ENCODE data around the gene MARS1.
"Not testable (repeated sequence)": the region's sequence is repeated elsewhere in the genome, so short reads cannot be mapped to it uniquely, and the experiment has no call there.

MARS1 gene

DNA sequence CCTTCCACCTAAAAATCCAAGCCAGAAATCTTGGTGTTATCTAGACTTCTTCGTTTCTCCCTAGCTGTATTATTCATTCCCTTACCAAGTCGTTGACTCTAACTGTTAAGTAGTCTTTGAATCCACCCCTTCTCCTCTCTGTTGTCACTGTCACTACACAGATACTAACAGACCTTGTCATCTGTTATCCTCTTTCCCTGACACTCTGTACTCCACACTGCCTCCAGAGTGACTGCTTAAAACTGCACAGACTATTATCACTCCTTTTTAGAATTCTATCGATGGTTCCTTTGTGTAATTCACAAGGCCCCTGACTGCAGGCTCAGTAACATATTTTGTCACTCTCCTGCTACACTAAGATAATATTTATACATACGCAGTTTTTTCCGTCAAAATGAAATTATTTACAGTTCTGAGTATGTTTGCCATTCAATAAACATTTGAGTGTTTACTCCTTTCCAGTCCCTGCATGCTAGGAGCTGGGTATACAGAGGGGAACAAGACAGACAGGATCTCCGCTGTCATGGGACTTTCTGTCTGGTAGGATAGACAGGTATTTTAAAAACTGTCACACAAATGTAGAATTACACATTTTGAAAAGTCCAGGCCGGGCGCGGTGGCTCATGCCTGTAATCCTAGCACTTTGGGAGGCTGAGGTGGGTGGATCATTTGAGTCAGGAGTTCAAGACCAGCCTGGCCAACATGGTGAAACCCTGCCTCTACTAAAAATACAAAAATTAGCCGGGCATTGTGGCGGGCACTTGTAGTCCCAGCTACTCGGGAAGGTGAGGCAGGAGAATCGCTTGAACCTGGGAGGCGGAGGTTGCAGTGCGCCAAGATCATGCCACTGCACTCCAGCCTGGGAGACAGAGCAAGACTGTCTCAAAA lies 3.8 kb downstream of the MARS1 start:
- DNase-seq (ENCODE audit: low spot score) (no peak), FAIRE-seq (no peak)

DNA sequence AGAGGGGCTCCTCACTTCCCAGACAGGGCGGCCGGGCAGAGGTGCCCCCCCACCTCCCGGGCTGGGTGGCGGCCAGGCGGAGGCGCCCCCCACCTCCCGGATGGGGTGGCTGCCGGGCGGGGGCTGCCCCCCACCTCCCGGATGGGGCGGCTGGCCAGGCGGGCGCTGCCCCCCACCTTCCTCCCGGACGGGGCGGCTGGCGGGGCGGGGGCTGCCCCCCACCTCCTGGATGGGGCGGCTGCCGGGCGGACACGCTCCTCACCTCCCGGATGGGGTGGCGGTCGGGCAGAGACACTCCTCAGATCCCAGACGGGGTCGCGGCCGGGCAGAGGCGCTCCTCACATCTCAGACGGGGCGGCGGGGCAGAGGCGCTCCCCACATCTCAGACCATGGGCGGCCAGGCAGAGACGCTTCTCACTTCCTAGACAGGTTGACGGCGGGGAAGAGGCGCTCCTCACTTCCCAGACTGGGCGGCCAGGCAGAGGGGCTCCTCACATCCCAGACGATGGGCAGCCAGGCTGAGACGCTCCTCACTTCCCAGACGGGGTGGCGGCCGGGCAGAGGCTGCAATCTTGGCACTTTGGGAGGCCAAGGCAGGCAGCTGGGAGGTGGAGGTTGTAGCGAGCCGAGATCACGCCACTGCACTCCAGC lies 7.3 kb downstream of the MARS1 start:
- not testable (repeated sequence) for DNase-seq (ENCODE audit: low spot score); FAIRE-seq

DNA sequence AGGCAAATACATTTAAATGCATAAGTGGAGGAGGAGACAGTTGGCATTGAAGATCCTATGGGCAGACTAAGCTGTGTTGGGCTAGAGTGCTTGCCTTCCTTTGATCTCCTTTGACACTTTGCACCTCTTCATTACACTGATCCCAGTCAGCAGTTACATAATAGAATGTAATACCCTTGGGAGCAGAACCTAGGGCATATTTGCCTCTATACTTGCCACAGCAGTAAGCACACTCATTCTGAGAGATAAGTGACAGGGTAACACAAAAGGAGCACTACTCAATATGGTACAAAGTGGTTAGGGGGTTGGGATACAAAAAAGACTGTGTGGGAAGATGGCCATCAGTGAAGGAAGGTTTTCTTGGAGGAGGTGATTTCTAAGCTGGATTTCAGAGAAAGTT lies 9.0 kb downstream of the MARS1 start:
- DNase-seq (ENCODE audit: low spot score): no peak
- no peak for FAIRE-seq

DNA sequence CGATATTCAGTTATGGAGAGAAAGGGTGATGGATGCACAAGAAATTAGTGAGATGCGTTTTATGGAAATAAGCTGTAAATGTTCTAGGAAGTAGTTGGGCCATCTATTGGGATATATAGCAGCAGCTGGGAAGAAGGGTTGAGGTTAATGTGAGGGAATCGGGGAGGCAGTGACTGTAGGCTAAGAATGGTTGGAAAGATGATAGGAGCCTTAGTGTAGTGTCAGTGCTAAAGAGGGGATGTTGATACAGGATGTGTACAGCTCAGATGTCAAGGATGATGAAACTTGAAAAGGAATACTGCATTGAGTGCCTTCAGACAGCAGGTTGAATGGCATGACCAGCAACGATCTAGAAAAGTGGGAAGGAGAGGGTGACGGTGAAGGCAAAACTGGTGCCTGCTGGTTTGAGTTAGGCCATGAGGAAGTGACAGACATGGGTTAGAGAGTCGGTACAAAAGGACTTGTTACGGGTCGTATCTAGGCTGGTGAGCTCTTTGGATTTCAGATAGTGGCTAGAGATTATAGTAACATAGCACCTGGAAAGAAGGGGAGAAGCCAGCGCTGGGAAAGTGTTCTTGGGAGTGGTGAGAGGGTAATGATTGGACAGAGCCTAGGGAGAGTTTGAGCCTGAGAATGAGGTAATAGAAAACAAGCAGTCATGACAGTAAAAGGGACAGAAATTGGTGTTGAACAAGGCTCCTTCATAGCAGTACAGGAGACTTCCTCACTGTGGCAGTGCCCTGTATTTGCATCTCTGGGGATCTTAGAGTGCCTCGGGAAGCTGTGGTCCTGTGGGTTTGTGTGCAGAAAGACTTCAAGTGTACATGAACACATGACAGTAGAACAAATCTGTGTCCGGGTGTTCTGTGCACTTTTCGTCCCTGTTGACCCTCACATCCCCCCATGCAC lies 9.6 kb downstream of the MARS1 start:
- FAIRE-seq: no peak
- no peak for DNase-seq (ENCODE audit: low spot score)

DNA sequence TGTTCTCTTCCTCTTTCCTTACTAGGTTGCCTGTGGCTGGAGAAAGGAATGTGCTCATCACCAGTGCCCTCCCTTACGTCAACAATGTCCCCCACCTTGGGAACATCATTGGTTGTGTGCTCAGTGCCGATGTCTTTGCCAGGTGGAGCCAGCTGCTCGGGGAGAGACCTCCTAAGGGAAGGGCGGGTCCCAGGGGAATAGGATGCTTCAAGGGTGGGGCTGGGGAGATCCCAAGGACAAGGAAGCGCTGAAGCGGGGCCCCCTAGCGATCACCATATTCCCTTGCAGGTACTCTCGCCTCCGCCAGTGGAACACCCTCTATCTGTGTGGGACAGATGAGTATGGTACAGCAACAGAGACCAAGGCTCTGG lies 10.2 kb downstream of the MARS1 start:
- FAIRE-seq (no peak), DNase-seq (ENCODE audit: low spot score) (no peak)

DNA sequence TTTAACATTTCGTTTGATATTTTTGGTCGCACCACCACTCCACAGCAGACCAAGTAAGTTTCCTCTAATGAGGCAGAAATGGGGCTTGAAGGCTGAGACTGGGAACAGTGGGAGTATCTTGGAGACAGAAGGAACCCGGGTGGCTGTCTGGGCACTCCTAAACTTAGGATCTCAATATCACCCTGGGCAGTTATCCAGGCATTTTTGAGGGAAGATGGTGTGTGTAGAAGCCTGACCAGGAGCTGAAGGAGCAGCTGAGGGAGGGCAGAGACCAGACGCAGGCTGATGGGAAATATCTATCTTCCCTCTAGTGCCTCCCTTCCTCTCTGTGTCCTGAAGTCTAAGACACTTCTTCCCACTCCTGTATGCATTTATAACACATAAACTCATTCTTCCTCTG lies 10.7 kb downstream of the MARS1 start:
- DNase-seq (ENCODE audit: low spot score): no peak
- no peak for FAIRE-seq

DNA sequence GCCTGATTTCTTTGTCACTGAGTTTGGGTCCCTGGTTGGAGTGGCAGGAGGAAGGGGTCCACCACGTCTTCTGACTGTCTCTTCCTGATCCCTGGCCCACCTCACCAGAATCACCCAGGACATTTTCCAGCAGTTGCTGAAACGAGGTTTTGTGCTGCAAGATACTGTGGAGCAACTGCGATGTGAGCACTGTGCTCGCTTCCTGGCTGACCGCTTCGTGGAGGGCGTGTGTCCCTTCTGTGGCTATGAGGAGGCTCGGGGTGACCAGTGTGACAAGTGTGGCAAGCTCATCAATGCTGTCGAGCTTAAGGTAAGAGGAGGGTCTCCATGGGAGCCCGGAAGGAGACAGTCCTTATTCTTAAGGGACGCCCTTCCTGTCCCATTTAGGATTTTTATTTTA lies 12.3 kb downstream of the MARS1 start:
- FAIRE-seq (no peak), DNase-seq (ENCODE audit: low spot score) (no peak)

DNA sequence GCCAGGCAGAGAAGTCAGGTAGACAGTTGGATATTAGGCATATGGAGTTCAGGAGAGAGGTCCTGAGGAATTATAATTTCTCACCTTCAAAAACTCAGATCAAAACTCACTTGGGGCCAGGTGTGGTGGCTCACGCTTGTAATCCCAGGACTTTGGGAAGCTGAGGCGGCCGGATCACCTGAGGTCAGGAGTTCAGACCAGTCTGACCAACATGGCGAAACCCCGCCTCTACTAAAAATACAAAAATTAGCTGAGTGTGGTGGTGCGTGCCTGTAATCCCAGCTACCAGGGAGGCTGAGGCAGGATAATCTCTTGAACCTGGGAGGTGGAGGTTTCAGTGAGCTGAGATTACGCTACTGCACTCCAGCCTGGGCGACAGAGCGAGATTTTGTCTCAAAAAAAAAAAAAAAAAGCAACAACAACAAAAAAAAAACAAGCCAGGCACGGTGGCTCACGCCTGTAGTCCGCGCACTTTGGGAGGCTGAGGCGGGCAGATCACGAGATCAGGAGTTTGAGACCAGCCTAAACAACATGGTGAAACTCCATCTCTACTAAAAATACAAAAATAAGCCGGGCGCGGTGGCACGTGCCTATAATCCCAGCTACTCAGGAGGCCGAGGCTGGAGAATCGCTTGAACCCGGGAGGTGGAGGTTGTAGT lies 14.6 kb downstream of the MARS1 start:
- not testable (repeated sequence) for DNase-seq (ENCODE audit: low spot score); FAIRE-seq

DNA sequence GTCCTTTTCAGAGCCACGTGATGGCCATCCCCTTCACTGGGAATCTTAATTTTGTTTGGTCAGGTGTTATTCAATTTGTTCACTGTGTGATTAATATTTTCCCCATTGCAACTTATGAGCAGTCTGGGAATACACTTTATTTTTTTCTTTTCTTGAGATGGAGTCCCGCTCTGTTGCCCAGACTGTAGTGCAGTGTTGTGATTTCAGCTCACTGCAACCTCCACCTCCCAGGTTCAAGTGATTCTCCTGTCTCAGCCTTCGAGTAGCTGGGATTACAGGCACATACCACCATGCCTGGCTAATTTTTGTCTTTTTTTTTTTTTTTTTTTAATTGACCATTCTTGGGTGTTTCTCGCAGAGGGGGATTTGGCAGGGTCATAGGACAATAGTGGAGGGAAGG lies 18.7 kb downstream of the MARS1 start:
- not testable (repeated sequence) for FAIRE-seq; DNase-seq (ENCODE audit: low spot score)

DNA sequence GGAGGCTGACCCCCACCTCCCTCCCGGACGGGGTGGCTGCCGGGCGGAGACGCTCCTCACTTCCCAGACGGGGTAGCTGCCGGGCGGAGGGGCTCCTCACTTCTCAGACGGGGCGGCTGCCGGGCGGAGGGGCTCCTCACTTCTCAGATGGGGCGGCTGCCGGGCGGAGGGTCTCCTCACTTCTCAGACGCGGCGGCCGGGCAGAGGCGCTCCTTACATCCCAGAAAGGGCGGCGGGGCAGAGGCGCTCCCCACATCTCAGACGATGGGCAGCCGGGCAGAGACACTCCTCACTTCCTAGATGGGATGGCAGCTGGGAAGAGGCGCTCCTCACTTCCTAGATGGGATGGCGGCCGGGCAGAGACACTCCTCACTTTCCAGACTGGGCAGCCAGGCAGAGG lies 19.9 kb downstream of the MARS1 start:
- not testable (repeated sequence) for DNase-seq (ENCODE audit: low spot score); FAIRE-seq

DNA sequence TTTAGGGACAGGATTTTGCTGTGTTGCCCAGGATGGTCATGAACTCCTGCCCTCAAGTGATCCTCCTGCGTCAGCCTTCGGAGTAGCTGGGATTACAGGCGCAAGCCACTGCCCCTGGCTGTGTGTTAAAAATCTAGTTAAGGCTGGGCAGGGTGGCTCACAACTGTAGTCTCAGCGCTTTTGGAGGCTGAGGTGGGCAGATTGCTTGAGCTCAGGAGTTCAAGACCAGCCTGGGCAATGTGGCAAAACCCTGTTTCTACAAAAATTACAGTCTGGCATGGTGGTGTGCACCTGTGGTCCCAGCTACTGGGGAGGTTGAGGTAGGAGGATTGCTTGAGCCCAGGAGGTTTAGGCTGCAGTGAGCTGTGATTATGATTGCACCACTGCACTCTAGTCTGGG lies 23.3 kb downstream of the MARS1 start:
- DNase-seq (ENCODE audit: low spot score) (no peak), FAIRE-seq (no peak)

DNA sequence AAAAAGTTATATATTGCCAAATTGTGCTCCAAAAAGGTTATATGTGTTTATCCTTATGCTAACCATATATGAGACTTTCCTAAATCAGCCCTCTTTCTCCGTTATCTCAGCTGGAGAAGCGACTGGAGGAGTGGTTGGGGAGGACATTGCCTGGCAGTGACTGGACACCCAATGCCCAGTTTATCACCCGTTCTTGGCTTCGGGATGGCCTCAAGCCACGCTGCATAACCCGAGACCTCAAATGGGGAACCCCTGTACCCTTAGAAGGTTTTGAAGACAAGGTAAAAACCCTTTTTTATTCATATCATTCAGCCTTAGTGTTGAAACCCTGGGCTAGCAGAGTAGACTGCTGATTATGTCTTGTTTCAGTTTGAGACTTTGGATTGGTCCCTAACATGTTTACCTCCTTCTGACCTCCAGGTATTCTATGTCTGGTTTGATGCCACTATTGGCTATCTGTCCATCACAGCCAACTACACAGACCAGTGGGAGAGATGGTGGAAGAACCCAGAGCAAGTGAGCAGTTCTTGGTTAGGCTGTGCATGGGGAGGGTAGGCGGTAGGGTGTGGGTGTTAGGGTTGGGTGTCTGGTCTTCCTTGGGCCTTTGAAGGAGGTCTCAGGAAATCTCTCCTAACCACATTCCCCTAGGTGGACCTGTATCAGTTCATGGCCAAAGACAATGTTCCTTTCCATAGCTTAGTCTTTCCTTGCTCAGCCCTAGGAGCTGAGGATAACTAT lies 23.9 kb downstream of the MARS1 start:
- no peak for DNase-seq (ENCODE audit: low spot score)
- no peak for FAIRE-seq

DNA sequence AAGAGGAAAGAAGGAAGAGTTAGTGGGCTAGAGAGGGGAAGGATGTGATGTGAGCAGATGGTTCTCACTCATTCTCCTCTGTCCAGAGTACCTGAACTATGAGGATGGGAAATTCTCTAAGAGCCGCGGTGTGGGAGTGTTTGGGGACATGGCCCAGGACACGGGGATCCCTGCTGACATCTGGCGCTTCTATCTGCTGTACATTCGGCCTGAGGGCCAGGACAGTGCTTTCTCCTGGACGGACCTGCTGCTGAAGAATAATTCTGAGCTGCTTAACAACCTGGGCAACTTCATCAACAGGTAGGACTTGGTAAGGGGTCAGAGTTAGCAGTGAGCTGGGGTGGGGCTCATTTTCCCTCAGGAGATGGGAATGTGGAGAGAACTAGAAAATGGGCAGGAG lies 24.8 kb downstream of the MARS1 start:
- FAIRE-seq: no peak
- DNase-seq (ENCODE audit: low spot score): no peak

DNA sequence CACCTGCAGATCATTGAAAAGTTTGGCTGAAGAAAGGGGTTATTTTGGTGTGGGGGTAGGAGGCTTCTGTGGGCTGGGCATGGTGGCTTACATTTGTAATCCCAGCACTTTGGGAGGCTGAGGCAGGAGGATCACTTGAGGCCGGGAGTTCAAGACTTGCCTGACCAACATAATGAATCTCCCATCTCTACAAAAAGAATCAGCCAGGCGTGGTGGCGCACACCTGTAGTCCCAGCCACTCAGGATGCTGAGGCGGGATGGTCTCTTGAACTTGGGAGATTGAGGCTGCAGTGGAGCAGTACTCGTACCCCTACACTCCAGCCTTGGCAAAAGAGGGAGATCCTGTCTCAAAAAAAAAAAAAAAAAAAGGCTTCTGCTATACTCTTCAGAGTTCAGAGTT lies 25.4 kb downstream of the MARS1 start:
- no peak for FAIRE-seq

DNA sequence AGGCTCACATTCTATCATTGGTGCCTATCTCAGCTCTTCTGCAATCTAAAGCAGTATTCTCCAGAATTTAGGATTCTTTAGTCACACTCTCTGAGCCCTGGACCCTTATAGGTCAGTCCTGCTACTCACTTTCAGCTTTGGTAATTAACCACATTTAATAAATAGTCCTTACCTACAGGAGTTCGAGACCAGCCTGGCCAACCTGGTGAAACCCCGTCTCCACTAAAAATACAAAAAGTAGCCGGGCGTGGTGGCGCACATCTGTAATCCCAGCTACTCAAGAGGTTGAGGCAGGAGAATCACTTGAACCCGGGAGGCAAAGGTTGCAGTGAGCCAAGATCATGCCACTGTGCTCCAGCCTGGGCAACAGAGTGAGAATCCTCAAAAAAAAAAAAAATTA lies 25.8 kb downstream of the MARS1 start:
- DNase-seq (ENCODE audit: low spot score); FAIRE-seq: not testable (repeated sequence)

More for the DNA sequence above, 25.4 kb downstream of the MARS1 start:
- DNase-seq (ENCODE audit: low spot score): no peak

DNA sequence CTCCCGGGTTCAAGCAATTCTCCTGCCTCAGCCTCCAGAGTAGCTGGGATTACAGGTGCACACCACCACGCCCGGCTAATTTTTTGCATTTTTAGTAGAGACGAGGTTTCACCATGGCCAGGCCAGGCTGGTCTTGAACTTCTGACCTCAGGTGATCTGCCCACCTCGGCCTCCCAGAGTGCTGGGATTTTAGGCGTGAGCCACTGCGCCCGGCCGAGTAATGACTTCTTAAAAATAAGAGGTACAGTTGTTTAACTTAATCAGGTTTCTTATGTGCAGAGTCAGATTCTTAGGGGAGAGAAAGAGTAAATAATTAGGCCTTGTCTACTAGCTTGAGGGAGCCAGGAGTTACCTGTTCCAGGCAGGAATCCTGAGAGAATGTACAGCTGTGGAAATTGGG lies 26.4 kb downstream of the MARS1 start:
- not testable (repeated sequence) for DNase-seq (ENCODE audit: low spot score); FAIRE-seq

DNA sequence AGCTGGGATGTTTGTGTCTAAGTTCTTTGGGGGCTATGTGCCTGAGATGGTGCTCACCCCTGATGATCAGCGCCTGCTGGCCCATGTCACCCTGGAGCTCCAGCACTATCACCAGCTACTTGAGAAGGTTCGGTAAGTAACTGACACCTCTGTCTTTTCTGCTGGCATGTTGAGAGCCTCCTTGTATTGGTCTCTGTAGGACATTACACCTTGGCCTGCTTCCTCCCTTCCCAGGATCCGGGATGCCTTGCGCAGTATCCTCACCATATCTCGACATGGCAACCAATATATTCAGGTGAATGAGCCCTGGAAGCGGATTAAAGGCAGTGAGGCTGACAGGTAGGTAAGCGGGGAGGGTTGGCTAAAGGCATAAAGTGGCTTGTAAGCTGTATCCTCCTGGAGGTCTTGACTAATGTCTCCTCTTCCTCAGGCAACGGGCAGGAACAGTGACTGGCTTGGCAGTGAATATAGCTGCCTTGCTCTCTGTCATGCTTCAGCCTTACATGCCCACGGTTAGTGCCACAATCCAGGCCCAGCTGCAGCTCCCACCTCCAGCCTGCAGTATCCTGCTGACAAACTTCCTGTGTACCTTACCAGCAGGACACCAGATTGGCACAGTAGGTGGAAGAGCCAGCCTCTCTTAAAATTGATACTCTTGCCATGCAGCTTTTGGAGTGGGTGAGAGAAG lies 27.0 kb downstream of the MARS1 start:
- DNase-seq (ENCODE audit: low spot score) (no peak), FAIRE-seq (no peak)

DNA sequence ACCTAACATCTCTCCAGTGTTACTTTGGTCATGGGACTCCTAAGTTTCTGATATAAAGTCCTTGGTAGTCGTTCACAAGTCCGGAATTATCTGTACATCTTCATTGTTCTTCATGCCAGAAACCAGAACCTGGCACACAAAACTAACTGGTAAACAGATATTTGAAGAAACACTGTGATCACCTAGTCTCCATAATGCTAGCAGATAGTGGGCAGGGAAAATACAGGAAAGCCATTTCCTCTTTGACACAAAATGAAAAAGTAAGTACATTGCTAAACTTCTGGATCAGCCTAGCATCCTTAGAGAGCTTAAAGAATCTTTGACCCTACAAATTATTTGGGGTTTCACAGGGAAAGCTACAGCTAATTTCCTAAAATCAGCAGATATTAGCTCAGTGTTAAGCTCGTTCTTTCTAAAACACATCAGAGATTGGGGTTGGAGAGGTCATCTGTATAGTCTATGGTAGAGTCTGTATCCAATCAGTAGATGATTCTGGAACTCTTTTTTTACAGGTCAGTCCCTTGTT lies 27.6 kb downstream of the MARS1 start:
- no peak for FAIRE-seq

DNA sequence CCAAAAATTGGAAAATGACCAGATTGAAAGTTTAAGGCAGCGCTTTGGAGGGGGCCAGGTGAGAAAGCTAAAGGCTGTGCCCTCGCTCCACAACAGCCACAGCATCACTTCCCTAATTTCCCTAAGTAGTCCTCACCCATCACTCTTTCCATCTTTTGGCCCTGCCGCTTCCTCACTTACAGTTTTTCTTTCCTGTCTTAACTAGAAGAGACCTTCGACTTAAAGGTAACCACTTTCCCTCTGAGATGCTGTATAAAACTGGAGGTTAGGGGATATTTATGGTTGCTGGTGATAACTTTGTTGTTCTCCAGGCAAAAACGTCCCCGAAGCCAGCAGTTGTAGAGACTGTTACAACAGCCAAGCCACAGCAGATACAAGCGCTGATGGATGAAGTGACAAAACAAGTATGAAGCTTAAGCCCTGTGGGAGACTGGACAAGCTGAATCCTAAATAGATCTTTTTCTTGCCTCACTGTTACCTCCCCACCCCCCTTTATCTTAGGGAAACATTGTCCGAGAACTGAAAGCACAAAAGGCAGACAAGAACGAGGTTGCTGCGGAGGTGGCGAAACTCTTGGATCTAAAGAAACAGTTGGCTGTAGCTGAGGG lies 28.2 kb downstream of the MARS1 start:
- FAIRE-seq: no peak

More for the DNA sequence above, 27.6 kb downstream of the MARS1 start:
- DNase-seq (ENCODE audit: low spot score): no peak

More for the DNA sequence above, 28.2 kb downstream of the MARS1 start:
- DNase-seq (ENCODE audit: low spot score): no peak
